Activated T-cell treated with anti-CD3 and anti-CD28 coated beads, Interleukin-2, amount 50 U/mL, for 48 hours (primary cell): ENCODE results near the gene PDE4D.
"Not testable (repeated sequence)": the region's sequence is repeated elsewhere in the genome, so short reads cannot be mapped to it uniquely, and the experiment has no call there.

Source experiments
- DNase-seq, 2 experiments: peaks; one replicate each; pipeline ENCODE4 v3.0.0-alpha.2; 2020

The PDE4D gene

DNA sequence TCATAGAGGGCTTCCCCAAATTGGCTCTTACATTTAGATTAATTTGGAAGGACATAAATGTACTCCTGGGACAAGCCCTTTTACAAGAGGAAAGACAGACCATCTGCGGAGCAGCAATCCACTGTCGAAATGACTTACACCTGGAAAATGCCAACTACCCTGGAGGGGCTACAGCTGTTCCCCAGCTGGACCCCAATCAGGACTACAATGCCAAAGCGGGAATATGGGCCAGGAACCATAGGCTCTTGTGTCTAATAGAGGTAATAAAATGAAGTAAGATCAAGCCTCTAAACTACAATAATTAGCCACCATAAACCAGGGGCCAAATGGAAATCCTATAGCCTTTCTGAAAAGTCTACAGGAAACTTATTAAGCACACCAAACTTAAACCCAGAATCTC is 581.3 kb downstream of the PDE4D start:
- DNase-seq: no peak

DNA sequence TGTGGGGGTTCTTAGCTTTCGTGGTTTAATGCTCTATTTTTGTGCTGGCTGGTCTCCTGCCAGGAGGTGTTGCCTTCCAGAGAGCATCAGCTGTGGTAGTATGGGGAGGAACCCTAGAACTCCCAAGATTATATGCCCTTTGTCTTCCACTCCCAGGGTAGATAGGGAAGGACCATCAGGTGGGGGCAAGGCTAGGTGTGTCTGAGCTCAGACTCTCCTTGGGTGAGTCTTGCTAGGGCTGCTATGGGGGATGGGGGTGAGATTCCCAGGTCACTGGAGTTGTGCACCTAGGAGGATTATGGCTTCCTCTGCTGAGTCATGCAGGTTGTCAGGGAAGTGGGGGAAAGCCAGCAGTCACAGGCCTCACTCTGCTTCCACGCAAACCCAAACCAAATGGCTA is 584.8 kb downstream of the PDE4D start:
- not testable (repeated sequence) for DNase-seq

DNA sequence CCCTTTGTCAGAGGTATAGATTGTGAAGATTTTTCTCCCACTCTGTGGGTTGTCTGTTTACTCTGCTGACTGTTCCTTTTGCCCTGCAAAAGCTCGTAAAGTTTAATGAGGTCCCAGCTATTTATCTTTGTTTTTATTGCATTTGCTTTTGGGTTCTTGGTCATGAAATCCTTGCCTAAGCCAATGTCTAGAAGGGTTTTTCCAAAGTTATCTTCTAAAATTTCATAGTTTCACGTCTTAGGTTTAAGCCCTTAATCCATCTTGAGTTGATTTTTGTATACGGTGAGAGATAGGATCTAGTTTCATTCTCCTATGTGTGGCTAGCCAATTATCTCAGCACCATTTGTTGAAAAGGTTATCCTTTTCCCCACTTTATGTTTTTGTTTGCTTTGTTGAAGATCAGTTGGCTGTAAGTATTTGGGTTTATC is 590.2 kb downstream of the PDE4D start:
- DNase-seq: not testable (repeated sequence)

DNA sequence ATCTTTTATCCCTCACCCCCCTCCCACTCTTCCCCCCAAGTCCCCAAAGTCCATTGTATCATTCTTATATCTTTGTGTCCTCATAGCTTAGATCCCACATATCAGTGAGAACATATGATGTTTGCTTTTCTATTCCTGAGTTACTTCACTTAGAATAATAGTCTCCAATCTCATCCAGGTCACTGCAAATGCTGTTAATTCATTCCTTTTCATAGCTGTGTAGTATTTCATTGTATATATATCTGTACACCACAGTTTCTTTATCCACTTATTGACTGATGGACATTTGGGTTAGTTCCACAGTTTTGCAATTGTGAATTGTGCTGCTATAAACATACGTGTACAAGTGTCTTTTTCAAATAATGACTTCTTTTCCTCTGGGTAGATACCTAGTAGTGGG is 591.0 kb downstream of the PDE4D start:
- not testable (repeated sequence) for DNase-seq

DNA sequence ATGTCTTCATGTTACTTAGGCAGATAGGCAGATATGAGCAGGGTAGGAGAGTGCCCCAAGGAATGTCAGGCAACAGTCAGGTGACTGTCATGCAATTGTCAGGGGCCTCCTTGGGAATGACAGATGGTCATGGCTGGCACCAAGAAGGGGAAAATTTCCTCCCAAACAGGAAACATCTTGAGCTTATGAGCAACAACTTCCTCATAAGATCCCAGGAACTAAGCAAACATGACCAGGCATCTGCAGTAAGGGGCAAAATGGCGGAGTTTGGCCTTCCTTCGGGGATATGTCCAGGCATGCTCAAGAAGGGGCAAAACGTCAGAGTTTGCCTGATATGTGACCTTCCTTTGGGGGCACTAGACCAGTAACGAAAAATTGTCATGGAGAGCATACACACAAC is 591.8 kb downstream of the PDE4D start:
- DNase-seq: no peak

DNA sequence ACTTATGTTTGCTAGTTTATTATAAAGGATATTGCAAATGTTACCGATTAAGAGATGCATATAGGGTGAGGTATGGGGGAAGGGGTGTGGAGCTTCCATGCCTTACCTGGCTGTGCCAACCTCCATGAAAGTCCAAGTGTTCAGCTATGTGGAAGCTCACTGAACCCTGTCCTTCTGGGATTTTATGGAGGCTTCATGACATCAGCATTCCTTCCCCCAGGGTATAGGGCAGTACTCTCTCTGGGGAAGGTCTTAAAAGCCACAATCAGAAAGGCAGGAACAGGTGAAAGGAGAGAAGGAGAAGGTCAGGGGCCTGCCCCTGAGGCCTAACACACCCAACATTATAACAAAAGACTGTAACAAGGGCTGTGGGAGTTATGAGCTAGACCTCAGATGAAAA is 592.6 kb downstream of the PDE4D start:
- no peak for DNase-seq

DNA sequence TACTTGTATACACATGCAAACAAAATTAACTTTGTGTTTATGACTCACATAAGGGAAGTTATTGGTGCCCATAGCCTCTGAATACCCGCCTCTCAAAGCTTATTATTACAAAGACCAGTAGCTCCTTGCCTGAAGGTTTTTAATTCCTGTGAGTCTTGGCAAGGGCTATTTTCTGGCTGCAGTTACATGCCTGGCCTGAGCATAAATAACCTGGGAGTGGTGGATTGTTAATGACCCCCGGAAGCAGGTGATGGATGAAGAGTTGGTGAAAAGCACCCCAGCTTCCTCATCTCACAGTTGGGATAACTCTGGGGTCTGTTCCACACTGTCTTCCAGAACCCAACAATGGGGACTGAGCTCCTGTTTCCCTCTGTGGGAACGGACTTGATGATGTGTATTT is 594.5 kb downstream of the PDE4D start:
- no peak for DNase-seq

DNA sequence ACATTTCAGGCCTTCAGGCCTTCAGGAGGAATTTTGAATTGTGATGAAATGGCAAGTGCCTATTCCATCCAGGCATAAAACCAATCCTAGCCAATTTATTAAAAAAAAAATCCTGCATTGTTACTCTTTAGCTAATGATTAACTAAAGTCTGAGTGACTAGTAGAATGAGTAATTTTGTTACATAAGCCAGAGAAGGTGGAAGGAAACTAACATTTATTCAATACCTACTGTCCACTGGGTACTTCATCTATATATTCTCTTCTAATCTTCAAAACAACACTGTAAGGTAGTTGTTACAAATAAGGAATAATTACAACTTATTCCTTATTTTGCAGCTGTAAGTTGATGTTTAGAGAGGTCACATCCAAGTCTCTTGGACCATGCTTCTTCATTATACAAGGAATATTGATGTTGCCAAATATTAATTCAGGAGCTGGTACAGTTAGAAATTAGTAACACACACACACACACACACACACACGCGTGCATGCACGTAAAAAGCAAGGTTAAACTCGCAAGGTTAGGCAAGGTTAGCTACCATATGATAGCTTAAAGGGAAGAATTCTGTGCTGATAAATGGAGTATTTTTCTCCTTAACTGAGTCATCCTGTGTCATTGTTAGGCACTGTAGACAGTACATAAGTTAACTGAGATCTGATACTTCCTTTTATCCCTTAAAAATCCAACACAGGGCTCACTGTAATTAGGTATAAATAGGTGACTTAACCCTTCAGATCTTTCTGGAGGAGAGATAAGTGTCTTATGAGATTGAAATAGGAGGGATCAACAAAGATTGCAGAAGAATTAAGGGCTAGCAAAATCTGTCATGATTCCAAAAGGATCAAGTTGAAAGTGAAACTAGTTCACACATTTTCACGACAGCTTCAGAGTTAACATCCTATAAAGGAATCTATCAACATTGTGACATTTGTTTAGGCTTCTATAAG is 596.9 kb downstream of the PDE4D start:
- no peak for DNase-seq

DNA sequence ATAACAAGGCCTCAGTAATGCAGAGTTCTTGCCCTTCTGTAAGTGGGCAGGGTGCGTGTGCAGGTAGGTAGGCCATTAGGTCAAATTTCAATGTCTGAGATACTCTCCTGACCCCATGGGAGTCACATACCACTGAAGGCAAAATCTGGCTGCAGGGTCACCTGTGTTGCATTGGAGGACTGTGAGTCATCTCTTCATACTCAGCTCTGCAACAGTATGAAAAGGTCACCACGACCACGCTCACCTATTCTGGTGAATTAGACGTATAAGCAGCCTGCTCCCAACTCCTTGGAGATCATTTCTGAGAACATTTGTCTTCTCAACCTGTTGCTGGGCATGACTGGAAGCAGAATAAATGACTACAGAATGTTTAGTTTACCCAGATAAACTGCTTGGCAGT is 599.8 kb downstream of the PDE4D start:
- DNase-seq: peak in 1 of 2 experiments; percentile 27

DNA sequence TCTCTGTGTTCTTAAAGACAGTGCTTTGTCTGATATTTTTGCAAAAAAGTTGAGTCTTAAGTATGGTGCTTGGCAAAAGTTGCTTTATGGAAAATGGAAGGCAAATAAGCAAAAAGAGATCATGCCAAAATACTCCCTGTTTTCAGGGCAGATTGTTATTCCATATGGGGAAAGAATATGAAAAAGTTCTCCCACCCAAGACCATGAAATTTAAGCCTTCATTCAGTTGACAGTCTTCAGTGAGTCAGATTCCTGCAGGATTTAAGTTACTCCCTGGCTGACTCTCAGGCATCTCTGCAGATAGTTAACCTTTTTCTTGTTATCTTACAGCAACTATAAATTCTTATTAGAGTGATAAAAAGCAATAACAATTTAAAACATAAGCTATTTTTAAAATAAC is 601.6 kb downstream of the PDE4D start:
- DNase-seq: no peak

DNA sequence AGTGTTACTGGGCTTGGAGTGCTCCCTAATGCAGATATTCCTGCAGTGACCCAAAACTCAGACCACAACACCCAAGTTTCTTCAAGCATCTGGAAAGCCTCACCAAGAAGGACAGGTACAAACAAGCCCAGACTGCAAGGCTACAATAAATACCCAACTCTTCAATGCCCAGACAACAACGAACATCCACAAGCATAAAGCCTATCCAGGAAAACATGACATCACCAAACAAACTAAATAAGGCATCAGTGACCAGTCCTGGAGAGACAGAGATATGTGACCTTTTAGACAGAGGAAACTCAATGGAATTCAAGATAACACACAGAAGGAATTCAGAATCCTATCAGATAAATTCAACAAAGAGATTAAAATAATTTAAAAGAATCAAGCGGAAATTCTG is 605.6 kb downstream of the PDE4D start:
- DNase-seq: no peak

DNA sequence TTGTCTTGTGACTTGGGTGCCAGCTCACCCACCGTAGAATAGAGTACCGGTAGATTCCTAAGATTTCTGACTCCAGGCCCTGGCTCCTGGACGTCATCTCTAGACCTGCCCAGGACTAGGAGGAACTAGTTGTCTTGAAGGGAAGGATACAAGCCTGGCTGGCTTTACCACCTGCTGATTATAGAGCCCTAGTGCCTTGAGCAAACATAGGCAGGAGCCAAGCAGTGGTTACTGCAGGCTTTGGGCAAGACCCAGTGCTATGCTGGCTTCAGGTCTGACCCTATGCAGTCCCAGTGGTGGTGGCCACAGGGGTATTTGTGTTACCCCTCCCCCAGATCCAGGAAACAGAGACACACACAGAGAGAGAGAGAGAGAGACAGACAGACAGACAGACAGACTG is 606.2 kb downstream of the PDE4D start:
- no peak for DNase-seq

DNA sequence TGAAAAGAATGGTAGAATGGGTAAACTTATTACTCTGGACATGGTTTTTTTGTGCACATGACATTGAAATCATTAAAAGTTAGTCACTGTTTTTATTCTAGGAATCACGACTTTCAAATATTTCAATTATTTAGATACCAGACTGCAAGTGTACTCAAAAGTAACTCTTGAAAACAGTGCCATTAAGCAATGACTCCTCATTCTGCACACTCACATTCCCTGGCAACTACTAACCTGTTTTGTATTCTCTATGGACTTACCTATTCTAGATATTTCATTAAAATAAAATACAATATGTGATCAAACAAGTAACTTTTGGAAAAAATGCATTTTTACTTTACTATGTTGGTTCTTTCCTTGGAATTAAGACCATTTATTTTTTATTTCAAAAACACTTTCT is 607.0 kb downstream of the PDE4D start:
- no peak for DNase-seq

DNA sequence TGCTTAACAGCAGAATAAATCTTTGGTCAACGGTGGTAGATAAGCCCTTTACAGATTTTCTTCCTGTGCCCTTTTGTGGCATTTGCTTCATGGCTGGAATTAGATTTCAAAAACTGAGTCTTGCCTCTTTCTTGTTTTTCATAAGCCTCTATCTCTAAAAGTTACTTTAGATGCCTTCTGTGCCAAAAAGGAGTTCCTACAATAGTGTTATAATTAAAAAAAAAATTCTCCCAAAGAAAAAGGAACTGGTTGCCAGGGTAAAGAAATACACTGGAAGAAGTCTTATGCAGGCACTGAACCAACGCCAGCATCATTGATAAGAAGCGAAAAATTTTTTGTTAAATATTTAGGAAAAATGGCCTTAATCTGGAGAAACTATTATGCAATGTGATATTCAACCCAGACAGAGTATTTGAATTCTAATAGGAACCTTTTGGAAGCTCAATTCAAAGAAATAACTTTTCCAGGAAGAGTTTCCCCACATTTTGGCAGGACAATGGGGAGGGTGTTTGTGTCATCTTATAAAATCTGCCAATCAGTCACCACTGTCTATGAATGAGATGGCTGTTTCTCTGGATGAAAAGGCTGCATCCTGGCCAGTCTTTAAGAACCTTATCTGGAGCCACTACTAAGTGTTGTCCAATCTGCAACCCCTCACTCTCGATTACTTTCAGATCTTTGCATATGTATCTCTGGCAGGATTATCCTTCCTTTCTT is 608.1 kb downstream of the PDE4D start:
- DNase-seq: no peak

DNA sequence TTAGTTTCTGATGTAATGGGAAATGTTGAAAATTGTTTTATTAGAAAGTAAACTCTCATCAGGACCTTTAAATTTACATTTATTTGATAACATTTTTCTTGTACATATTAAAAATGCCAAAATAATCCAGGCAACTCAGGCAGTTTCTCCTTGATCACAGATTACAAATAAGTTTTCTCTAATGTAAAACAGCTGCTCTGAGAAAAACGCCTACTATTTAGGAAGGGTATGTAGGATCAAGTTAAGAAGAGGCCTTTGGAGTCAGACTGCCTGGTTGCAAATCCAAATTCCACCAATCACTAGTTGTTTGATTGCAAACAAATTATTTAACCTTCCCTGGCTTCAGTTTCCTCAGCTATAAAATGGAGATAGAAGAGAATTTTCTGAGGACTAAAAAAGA is 610.8 kb downstream of the PDE4D start:
- DNase-seq: no peak

DNA sequence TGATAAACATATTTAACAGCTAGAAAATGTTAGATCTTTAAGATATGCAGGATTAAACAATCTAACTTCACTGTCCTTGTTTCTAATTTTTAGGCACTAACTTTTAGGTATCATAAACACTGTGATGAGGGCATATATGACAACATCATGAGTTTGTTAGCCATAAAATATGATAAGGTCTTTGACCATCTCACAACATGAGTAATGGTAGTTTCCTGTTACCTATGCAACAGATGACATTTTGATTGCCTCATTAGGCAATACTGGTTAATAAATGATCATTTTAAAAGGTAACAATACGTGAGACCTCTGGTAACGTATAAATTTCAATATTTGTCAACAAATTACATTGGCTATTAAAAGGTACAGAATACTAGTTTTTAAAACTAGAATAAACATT is 613.5 kb downstream of the PDE4D start:
- DNase-seq: no peak

DNA sequence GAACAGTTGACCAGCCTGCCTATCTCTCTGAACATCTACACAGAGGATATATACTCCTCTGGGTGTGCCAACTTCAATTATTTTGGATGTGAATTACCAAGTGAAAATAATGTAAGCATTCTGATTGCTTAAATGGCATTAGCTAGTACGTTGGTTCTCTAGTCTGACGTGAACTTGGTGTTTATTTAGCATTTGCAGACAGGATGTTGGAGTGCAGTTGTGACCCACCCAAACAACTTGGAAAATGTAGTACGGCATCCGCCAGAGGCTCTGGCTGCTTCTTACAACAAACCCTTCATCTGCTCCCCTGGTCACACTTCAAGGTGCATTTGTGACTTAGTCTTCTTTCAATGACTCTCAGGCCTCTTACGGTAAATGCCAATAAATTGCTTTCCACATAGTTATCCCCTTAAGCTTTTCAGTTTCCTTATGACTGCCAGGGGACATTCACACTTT is 616.6 kb downstream of the PDE4D start:
- DNase-seq: no peak

DNA sequence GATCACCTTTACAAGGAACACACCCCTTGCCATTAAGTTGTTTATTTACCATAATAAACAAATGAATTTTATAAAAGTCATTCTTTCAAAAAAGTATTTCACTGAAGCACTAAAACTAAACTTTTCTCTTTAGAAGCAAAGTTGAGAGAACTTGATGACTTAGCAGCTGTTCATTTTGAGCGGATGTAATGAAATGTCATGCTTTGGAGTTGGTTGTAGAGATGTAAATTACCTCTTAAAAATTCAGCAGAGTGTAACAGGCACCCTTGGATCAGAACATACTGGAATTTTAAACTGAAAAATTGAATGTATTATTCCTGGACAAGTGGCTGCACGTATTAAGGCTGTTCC is 617.2 kb downstream of the PDE4D start:
- DNase-seq: no peak

DNA sequence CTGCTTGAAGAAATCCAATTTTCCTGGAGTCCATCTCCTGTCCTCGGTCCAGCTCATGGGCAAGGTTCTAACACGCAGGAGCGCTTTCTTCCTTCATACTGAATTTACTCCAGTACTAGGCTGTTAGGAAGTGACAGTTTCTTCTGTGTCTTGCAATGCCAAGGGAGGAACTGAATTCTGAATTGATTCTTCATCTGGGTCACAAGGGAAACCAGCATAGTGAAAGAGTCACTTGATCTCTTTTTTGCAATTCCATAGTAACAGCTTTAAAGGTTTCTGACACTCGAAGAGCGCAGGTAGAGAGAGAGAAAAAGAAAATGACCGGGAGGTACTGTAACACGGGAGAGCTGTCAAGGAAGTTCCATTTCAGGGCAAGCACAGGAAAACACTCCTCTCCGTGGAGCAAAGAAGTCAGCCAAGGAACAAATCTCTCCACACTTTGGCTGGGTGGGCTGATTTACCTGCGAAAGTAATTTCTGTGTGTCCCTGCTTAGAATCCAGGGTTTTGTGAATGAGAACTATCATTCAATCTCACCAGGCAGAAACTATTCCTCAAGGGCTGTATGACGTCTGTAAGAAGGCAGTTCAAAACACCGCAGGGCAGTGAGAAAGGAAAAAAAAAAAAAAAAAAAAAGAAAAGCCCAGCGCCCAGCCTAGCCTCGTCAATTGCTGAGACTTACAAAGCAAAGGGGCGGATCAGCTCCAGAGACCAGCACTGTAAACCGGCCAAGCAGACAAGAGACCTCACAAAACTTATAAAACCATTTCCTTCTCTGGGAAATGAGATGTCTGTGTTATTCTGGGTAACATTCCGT is 617.8 kb downstream of the PDE4D start:
- no peak for DNase-seq

DNA sequence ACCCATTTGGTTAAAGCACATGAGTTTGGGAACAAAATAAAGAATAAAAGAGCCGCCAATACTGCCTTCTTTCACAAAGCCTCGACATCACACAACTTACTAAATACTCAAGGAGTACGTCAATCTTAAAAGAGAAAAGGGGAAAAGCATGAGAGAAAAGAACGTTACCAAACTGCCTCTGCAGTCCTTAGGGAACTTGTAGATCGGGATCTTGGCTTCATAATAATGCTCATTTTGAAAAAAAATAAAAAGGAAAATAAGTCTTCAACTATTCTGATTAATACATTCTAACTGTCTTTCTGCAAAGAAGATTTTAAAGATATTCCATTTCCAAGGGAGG is 618.4 kb downstream of the PDE4D start:
- no peak for DNase-seq

DNA sequence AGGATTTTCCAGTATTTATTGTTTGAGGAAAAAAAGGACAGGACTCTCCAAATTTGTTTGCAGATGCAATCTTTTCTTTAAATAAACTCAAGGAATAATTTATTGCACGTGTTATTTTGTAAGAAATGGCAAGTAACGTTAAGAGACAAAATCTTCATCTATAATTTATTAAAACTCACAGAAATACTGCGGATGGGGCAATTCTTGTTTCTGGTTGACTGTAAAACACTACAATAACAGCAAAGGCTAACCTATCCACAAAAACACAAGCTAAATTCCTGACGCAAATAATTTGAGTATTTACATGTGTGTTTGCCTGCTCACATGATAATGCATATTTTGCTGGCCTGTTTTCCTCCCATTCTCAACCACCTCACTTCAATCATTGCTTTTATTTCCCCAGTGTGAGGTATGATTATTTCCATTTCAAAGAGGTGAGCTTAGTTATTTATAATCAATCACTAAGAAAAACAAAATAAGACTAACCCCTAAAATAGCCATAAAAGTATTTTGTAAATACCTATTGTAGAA is 619.4 kb downstream of the PDE4D start:
- no peak for DNase-seq

DNA sequence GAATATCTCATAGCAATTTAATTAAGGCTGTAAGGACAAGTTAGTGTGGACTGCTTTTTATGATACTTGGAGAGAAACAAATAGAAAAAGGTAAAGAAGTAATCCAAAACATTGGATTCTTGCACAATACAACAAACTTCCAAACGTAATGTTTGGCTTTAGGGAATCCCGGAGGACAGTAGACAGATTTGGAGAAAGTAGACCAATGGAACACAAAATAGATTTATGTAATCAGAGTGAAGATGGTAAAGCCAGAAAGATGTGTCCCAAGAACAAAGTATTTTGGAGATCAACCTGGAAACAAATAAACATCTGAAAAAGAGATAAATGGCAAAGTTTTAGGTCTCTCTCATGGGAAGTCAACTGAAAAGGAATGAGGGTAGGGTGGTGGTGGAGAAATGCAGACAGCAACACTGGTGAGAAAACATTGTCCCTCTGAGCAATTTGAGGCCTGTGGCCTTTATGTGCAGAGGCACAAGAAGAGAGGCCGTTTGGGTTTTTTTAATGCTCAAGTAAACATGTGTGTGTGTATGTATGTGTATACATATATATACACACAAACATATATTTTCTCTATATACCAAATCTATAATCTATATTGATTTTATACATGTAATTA is 620.6 kb downstream of the PDE4D start:
- no peak for DNase-seq
